Epidermal melanocyte (primary cell): ENCODE measurements around the gene VTCN1.
"Not testable (repeated sequence)": the region's sequence is repeated elsewhere in the genome, so short reads cannot be mapped to it uniquely, and the experiment has no call there.

Source experiments
- DNase-seq: peaks from one replicate; pipeline ENCODE4 v3.0.0; 2011; ENCODE audit warnings: low spot score; ENCODE audit not compliant: insufficient read length

VTCN1 gene

GRCh38 chr1:117123274-117123673 lies 87.5 kb downstream of the VTCN1 start:
- DNase-seq, result no peak

- DNase-seq, result no peak
Measured at GRCh38 chr1:117122330-117123025, 88.2 kb downstream of the VTCN1 start.

GRCh38 chr1:117121589-117122329 lies 89.0 kb downstream of the VTCN1 start, which contains the start of gene TRIM45:
Gene TRIM45 (minus strand): TSS chr1:117121749. CDS start chr1:117121201, 548 bp downstream.
- DNase-seq, result peak; percentile 92

- DNase-seq, result no peak
Measured at GRCh38 chr1:117120774-117121588, 89.7 kb downstream of the VTCN1 start.

GRCh38 chr1:117119144-117119543 lies 91.6 kb downstream of the VTCN1 start:
- not testable (repeated sequence) for DNase-seq

GRCh38 chr1:117118137-117118536 lies 92.6 kb downstream of the VTCN1 start:
- DNase-seq, result no peak

- no peak for DNase-seq
Measured at GRCh38 chr1:117117697-117118096, 93.0 kb downstream of the VTCN1 start.

- no peak for DNase-seq
Measured at GRCh38 chr1:117116784-117117130, 94.0 kb downstream of the VTCN1 start.

- DNase-seq, result no peak
Measured at GRCh38 chr1:117116090-117116783, 94.5 kb downstream of the VTCN1 start.

- no peak for DNase-seq
Measured at GRCh38 chr1:117114877-117115276, 95.8 kb downstream of the VTCN1 start.

GRCh38 chr1:117113199-117113598 lies 97.5 kb downstream of the VTCN1 start:
- DNase-seq, result no peak

GRCh38 chr1:117112047-117112717 lies 98.5 kb downstream of the VTCN1 start:
- no peak for DNase-seq

- DNase-seq, result no peak
Measured at GRCh38 chr1:117110774-117111173, 100.0 kb downstream of the VTCN1 start.

GRCh38 chr1:117107364-117107763 lies 103.4 kb downstream of the VTCN1 start:
- no peak for DNase-seq

- no peak for DNase-seq
Measured at GRCh38 chr1:117106478-117106877, 104.2 kb downstream of the VTCN1 start.

- no peak for DNase-seq
Measured at GRCh38 chr1:117105722-117106121, 105.0 kb downstream of the VTCN1 start.

- DNase-seq, result no peak
Measured at GRCh38 chr1:117104986-117105385, 105.7 kb downstream of the VTCN1 start.

- DNase-seq, result not testable (repeated sequence)
Measured at GRCh38 chr1:117101858-117102257, 108.9 kb downstream of the VTCN1 start.

- DNase-seq, result no peak
Measured at GRCh38 chr1:117101334-117101733, 109.4 kb downstream of the VTCN1 start.

- no peak for DNase-seq
Measured at GRCh38 chr1:117098287-117098890, 112.3 kb downstream of the VTCN1 start.
